Adrenal gland (tissue), 5 donors: ENCODE measurements around the gene RBM10.

Source experiments
- CTCF ChIP-seq, 6 experiments: fragments of 450-650 bp in 4 of 6; fragments of 200-600 bp in 2 of 6; sonication (generic) in 1 of 6; IDR thresholded peaks; 1 replicate in 5 of 6; 2 replicates in 1 of 6; pipeline versions ENCODE4 v1.5.1 to v1.8.0; 2016 to 2021; ENCODE audit warnings: antibody characterized with exemption in 6 of 6, mild to moderate bottlenecking in 2 of 6, moderate library complexity in 1 of 6
- POLR2A ChIP-seq, 2 donors: fragments of 450-650 bp; IDR thresholded peaks; one replicate each; pipeline ENCODE4 v1.6.1; 2017; ENCODE audit warnings: antibody characterized with exemption in 2 of 2, mild to moderate bottlenecking in 2 of 2, moderate library complexity in 1 of 2
- donor health status: DM: no; HTN: no; CAD: no.

GRCh38 chrX:47162927-47163583 is 18.0 kb downstream of the RBM10 start:
- TF ChIP-seq CTCF (IDR thresholded peaks at IDR 0.05): no peak
- no peak for TF ChIP-seq POLR2A (IDR thresholded peaks at IDR 0.05)
